Lower leg skin (tissue), 4 donors: ENCODE results near the gene SMARCA2. TPM values are rescaled to one million over a fixed set of nuclear protein-coding genes. Genes with fewer than 3 reads are reported as not detected.
A peak's percentile ranks its signal among the peaks of the same experiment; 100 is the strongest.

Experiments used
- DNase-seq, 2 donors: peaks; one replicate each; pipeline ENCODE4 v3.0.0-alpha.2; 2019; ENCODE audit warnings: low spot score in 2 of 2
- H3K4me3 ChIP-seq: fragments of 200-600 bp; sonication (generic); 2 replicates; pipeline ENCODE4 v1.5.1; 2017; ENCODE audit warnings: mild to moderate bottlenecking, low read depth; ENCODE audit not compliant: poor library complexity, severe bottlenecking
- CTCF ChIP-seq, 3 donors: fragments of 450-650 bp; IDR thresholded peaks; one replicate each; pipeline ENCODE4 v1.5.1; 2016; ENCODE audit warnings: antibody characterized with exemption in 3 of 3, mild to moderate bottlenecking in 3 of 3, moderate library complexity in 2 of 3
- POLR2A ChIP-seq, 2 donors: fragments of 450-650 bp; IDR thresholded peaks; one replicate each; pipeline ENCODE4 v1.6.1; 2016 to 2017; ENCODE audit warnings: antibody characterized with exemption in 2 of 2, mild to moderate bottlenecking in 1 of 2, moderate library complexity in 1 of 2
- WGBS, 2 donors: methylation state at CpG; one replicate each; pipeline ENCODE4 v1.1.5; 2018; 5-methylcytosine and 5-hydroxymethylcytosine counted together
- intact Hi-C: fragments of 100-400 bp; cut with DNase I; formaldehyde crosslinking; loops from one replicate; pipeline ENCODE4 v1.15.0; 2023; ENCODE audit warnings: low total_unique reads
- total RNA-seq, 4 donors: library from RNA; depleted of rRNA; stranded (reverse); fragments of >200 nt; gene quantifications; one replicate each; pipeline ENCODE4 v1.1.0, GENCODE V29; 2016

The SMARCA2 gene
- total RNA-seq, 4 donors from 2014 or later, result 111 to 130 (median 114) TPM

- WGBS, 2 donors, result 84 to 86% methylated on average over 3 of the region's 3 CpGs
- no peak overlapping the region for H3K4me3 ChIP-seq
- no peak for TF ChIP-seq POLR2A (IDR thresholded peaks at IDR 0.05)
- TF ChIP-seq CTCF (IDR thresholded peaks at IDR 0.05), result no peak
- no peak for DNase-seq
- intact Hi-C loops, result no loop called here
Observed at GRCh38 chr9:2154731-2155130, 139.6 kb downstream of the SMARCA2 start.

GRCh38 chr9:2155966-2156365, 140.8 kb downstream of the SMARCA2 start:
- no peak overlapping the region for H3K4me3 ChIP-seq

GRCh38 chr9:2157277-2158110, 142.3 kb downstream of the SMARCA2 start:
- DNase-seq, result peak in 1 of 2 donors; percentile 32
- TF ChIP-seq POLR2A (IDR thresholded peaks at IDR 0.05) (no peak), CTCF (IDR thresholded peaks at IDR 0.05) (no peak)
- WGBS, 2 donors, result 2% methylated on average over 20 of the region's 20 CpGs
- intact Hi-C loops, result no loop called here
- no peak overlapping the region for H3K4me3 ChIP-seq

More at GRCh38 chr9:2155966-2156365, 140.8 kb downstream of the SMARCA2 start:
- intact Hi-C loops, result no loop called here
- DNase-seq, result no peak
- WGBS, 2 donors, result 44 to 49% methylated on average over 5 of the region's 5 CpGs
- TF ChIP-seq POLR2A (IDR thresholded peaks at IDR 0.05) (no peak), CTCF (IDR thresholded peaks at IDR 0.05) (no peak)

GRCh38 chr9:2158111-2158610, 143.0 kb downstream of the SMARCA2 start:
- DNase-seq, result peak; percentile 62 to 88
- 0 to 2% methylated on average over 13 of the region's 13 CpGs for WGBS, 2 donors
- H3K4me3 ChIP-seq, result no peak overlapping the region
- intact Hi-C loops, result no loop called here
- TF ChIP-seq CTCF (IDR thresholded peaks at IDR 0.05) (no peak), POLR2A (IDR thresholded peaks at IDR 0.05) (no peak)

GRCh38 chr9:2158766-2159430, 143.8 kb downstream of the SMARCA2 start:
- 8 to 13% methylated on average over 4 of the region's 4 CpGs for WGBS, 2 donors
- TF ChIP-seq CTCF (IDR thresholded peaks at IDR 0.05) (no peak), POLR2A (IDR thresholded peaks at IDR 0.05) (no peak)

More at GRCh38 chr9:2158766-2159430, 143.8 kb downstream of the SMARCA2 start:
- no peak for DNase-seq
- intact Hi-C loops, result no loop called here
- H3K4me3 ChIP-seq, result no peak overlapping the region
